HG02678 (cell line): Measurements from ENCODE around the gene CA10.

Source experiments
- ATAC-seq: cut with Tn5 transposase; IDR thresholded peaks from one replicate; pipeline ENCODE4 v1.9.1; 2021; ENCODE audit warnings: mild to moderate bottlenecking, moderate library complexity; ENCODE audit not compliant: unreplicated experiment

CA10 gene

GRCh38 chr17:51820766-51821165 is 337.7 kb downstream of the CA10 start:
- ATAC-seq, result no peak

GRCh38 chr17:51820252-51820651 is 338.3 kb downstream of the CA10 start:
- ATAC-seq, result no peak

- no peak for ATAC-seq
These were observed 338.9 kb downstream of the CA10 start for GRCh38 chr17:51819341-51820219.

GRCh38 chr17:51818777-51819176 is 339.7 kb downstream of the CA10 start:
- no peak for ATAC-seq

- ATAC-seq, result no peak
These were observed 340.6 kb downstream of the CA10 start for GRCh38 chr17:51817955-51818354.

GRCh38 chr17:51817117-51817516 is 341.4 kb downstream of the CA10 start:
- ATAC-seq, result no peak

- ATAC-seq, result no peak
These were observed 343.4 kb downstream of the CA10 start for GRCh38 chr17:51815097-51815496.

GRCh38 chr17:51814521-51814920 is 344.0 kb downstream of the CA10 start:
- ATAC-seq, result no peak

GRCh38 chr17:51813784-51814174 is 344.7 kb downstream of the CA10 start:
- ATAC-seq, result no peak

GRCh38 chr17:51813140-51813783 is 345.3 kb downstream of the CA10 start:
- ATAC-seq, result no peak

- no peak for ATAC-seq
These were observed 351.1 kb downstream of the CA10 start for GRCh38 chr17:51807460-51807859.

- no peak for ATAC-seq
These were observed 352.7 kb downstream of the CA10 start for GRCh38 chr17:51805765-51806164.

- ATAC-seq, result no peak
These were observed 353.3 kb downstream of the CA10 start for GRCh38 chr17:51805185-51805584.

GRCh38 chr17:51803161-51803560 is 355.4 kb downstream of the CA10 start:
- ATAC-seq, result no peak

- ATAC-seq, result no peak
These were observed 356.0 kb downstream of the CA10 start for GRCh38 chr17:51802544-51802943.

- ATAC-seq, result no peak
These were observed 356.9 kb downstream of the CA10 start for GRCh38 chr17:51801626-51802025.

GRCh38 chr17:51799981-51800380 is 358.5 kb downstream of the CA10 start:
- ATAC-seq, result no peak

- ATAC-seq, result no peak
These were observed 359.3 kb downstream of the CA10 start for GRCh38 chr17:51799240-51799639.

- ATAC-seq, result no peak
These were observed 361.4 kb downstream of the CA10 start for GRCh38 chr17:51797150-51797549.

- ATAC-seq, result no peak
These were observed 362.5 kb downstream of the CA10 start for GRCh38 chr17:51796026-51796425.

- ATAC-seq, result no peak
These were observed 363.1 kb downstream of the CA10 start for GRCh38 chr17:51795401-51795800.

GRCh38 chr17:51794466-51794865 is 364.0 kb downstream of the CA10 start:
- no peak for ATAC-seq
